Hepatocyte (in vitro differentiated cells): ENCODE results near the gene PTPRT. TPM values are rescaled to one million over a fixed set of nuclear protein-coding genes. Genes with fewer than 3 reads are reported as not detected.

Source experiments
- DNase-seq: peaks from one replicate; pipeline ENCODE4 v3.0.0-alpha.2; 2016; ENCODE audit warnings: low spot score
- H2AFZ ChIP-seq: fragments of 200-600 bp; sonication (generic); 2 replicates; pipeline ENCODE4 v1.6.0; 2016; ENCODE audit warnings: antibody characterized with exemption, mild to moderate bottlenecking
- H3K27ac ChIP-seq: fragments of 200-600 bp; sonication (generic); 2 replicates; pipeline ENCODE4 v1.5.1; 2016; ENCODE audit warnings: mild to moderate bottlenecking
- H3K27me3 ChIP-seq: fragments of 200-600 bp; sonication (generic); 2 replicates; pipeline ENCODE4 v1.6.1; 2016
- H3K36me3 ChIP-seq: fragments of 200-600 bp; sonication (generic); replicated peaks from 2 replicates; pipeline ENCODE4 v1.5.1; 2016; ENCODE audit warnings: low read depth; ENCODE audit not compliant: insufficient read depth
- H3K4me1 ChIP-seq: fragments of 200-600 bp; sonication (generic); 2 replicates; pipeline ENCODE4 v1.5.1; 2016; ENCODE audit warnings: mild to moderate bottlenecking, moderate library complexity; ENCODE audit not compliant: insufficient read depth
- H3K4me2 ChIP-seq: fragments of 200-600 bp; sonication (generic); 2 replicates; pipeline ENCODE4 v1.6.0; 2016
- H3K4me3 ChIP-seq: fragments of 200-600 bp; sonication (generic); 2 replicates; pipeline ENCODE4 v1.5.1; 2016; ENCODE audit warnings: mild to moderate bottlenecking
- H3K79me2 ChIP-seq: fragments of 200-600 bp; sonication (generic); 2 replicates; pipeline ENCODE4 v1.6.0; 2017; ENCODE audit warnings: mild to moderate bottlenecking
- H3K9me2 ChIP-seq: fragments of 200-600 bp; sonication (generic); replicated peaks from 2 replicates; pipeline ENCODE4 v1.6.0; 2017; ENCODE audit warnings: mild to moderate bottlenecking; ENCODE audit not compliant: insufficient read depth
- H3K9me3 ChIP-seq: fragments of 200-600 bp; sonication (generic); 2 replicates; pipeline ENCODE4 v1.5.1; 2016; ENCODE audit warnings: low read depth, mild to moderate bottlenecking
- H4K20me1 ChIP-seq: fragments of 200-600 bp; sonication (generic); 2 replicates; pipeline ENCODE4 v1.6.0; 2016; ENCODE audit warnings: mild to moderate bottlenecking; ENCODE audit not compliant: insufficient read depth, poor library complexity, severe bottlenecking
- EZH2 ChIP-seq: fragments of 200-600 bp; sonication (generic); IDR thresholded peaks from 2 replicates; pipeline ENCODE4 v1.6.1; 2016; ENCODE audit warnings: antibody characterized with exemption, mild to moderate bottlenecking, borderline replicate concordance
- EZH2phosphoT487 ChIP-seq: fragments of 200-600 bp; sonication (generic); IDR thresholded peaks from one replicate; pipeline ENCODE4 v1.6.1; 2018; ENCODE audit warnings: antibody characterized with exemption, mild to moderate bottlenecking, low read depth, moderate library complexity; ENCODE audit not compliant: unreplicated experiment, severe bottlenecking
- WGBS: methylation state at CpG from one replicate; pipeline ENCODE4 v1.1.6; 2016; ENCODE audit warnings: low lambda C conversion rate; ENCODE audit errors: missing lambda C conversion rate; 5-methylcytosine and 5-hydroxymethylcytosine counted together
- polyA plus RNA-seq: library from polyadenylated mRNA; unstranded; fragments of >200 nt; fragmentation: Nextera tagmentation; extraction: Ambion mirVana; gene quantifications from 2 replicates; pipeline ENCODE4 v1.2.1, GENCODE V29; 2016
- total RNA-seq: library from RNA; depleted of rRNA; stranded (reverse); fragments of >200 nt; gene quantifications from 2 replicates; pipeline ENCODE4 v1.2.3, GENCODE V29; 2014
- TF ChIP-seq, protein P1 (sequence below): fragments of 200-600 bp; sonication (generic); IDR thresholded peaks from 2 replicates; pipeline ENCODE4 v1.5.1; 2016; ENCODE audit warnings: antibody characterized with exemption, mild to moderate bottlenecking; ENCODE audit not compliant: poor library complexity

Gene PTPRT
- total and polyA plus RNA-seq, 2 experiments from 2014 or later, result 0.47 to 0.83 TPM

DNA sequence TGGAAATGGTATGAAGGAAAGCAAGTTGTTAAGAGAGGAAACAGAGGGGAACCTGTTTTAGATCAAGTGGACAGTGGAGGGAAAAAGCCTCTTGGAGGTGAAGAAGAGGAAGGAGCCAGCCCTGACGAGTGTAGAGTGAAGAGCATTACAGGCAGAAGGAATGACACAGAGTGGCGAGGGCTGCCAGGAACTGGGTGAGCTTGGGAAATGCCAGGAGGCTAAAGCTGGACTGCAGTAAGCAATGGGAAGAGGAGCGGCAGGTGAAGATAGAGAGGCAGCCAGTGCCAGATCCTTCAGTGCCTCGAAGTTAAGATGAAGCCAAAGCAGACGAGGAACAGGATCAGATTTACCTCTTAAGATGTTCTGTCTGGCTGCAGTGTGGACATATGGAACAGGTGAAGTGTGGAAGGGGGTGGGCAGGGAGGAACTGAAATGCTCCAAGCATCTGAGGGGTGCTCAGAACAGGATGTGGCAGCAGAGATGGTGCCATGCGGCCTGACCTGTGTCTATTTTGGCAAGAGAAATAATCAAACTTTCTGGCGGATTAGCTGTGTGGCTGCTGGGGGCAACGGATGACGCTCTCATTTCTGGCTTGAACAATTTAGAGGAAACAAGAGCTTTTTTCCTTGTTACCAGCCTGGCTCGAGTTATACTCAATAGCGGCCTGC is 748.4 kb downstream of the PTPRT start:
- Histone ChIP-seq H3K27ac (no peak overlapping the region), H3K4me2 (no peak overlapping the region), H3K36me3 (no peaks in the 10 kb centered on the region), H3K9me2 (no peaks in the 10 kb centered on the region), H2AFZ (no peak overlapping the region), H3K27me3 (no peaks in the 10 kb centered on the region), H3K4me1 (no peaks in the 10 kb centered on the region), H3K9me3 (no peaks in the 10 kb centered on the region), H4K20me1 (no peaks in the 10 kb centered on the region), H3K79me2 (no peaks in the 10 kb centered on the region), H3K4me3 (no peak overlapping the region)
- DNase-seq, result no peak
- TF ChIP-seq, protein P1, sequence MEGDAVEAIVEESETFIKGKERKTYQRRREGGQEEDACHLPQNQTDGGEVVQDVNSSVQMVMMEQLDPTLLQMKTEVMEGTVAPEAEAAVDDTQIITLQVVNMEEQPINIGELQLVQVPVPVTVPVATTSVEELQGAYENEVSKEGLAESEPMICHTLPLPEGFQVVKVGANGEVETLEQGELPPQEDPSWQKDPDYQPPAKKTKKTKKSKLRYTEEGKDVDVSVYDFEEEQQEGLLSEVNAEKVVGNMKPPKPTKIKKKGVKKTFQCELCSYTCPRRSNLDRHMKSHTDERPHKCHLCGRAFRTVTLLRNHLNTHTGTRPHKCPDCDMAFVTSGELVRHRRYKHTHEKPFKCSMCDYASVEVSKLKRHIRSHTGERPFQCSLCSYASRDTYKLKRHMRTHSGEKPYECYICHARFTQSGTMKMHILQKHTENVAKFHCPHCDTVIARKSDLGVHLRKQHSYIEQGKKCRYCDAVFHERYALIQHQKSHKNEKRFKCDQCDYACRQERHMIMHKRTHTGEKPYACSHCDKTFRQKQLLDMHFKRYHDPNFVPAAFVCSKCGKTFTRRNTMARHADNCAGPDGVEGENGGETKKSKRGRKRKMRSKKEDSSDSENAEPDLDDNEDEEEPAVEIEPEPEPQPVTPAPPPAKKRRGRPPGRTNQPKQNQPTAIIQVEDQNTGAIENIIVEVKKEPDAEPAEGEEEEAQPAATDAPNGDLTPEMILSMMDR, result no peak
- TF ChIP-seq EZH2phosphoT487 (no peak), EZH2 (no peak)
- 90% methylated on average over 11 of the region's 11 CpGs for WGBS

DNA sequence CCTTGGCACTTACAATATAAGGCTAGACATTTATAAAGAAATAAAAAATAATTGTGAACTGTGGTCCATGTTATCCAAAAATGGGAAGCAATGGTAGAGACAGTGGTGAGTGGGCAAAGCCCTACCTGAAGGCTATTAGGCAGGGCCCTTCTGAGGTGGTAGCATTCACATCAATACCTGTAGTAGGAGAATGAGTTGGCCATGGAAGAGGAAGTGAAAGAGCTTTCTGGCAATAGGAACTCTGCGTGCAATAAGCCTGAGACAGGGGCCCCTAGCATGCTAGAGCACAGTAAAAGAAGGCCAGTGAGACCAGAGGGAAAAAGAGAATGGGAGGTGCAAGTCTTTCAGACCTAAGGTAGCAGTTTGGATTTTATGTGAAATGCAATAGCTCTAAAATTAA is 754.5 kb downstream of the PTPRT start:
- 71% methylated on average over 1 of the region's 1 CpG for WGBS
- Histone ChIP-seq H3K9me2 (no peaks in the 10 kb centered on the region), H3K36me3 (no peaks in the 10 kb centered on the region), H3K9me3 (no peaks in the 10 kb centered on the region), H3K4me2 (no peak overlapping the region), H3K4me3 (no peak overlapping the region), H3K4me1 (no peaks in the 10 kb centered on the region), H3K27ac (no peak overlapping the region), H2AFZ (no peak overlapping the region), H3K27me3 (no peaks in the 10 kb centered on the region), H3K79me2 (no peaks in the 10 kb centered on the region), H4K20me1 (no peaks in the 10 kb centered on the region)
- TF ChIP-seq EZH2 (no peak), EZH2phosphoT487 (no peak)
- TF ChIP-seq, protein P1, result no peak
- DNase-seq, result no peak

DNA sequence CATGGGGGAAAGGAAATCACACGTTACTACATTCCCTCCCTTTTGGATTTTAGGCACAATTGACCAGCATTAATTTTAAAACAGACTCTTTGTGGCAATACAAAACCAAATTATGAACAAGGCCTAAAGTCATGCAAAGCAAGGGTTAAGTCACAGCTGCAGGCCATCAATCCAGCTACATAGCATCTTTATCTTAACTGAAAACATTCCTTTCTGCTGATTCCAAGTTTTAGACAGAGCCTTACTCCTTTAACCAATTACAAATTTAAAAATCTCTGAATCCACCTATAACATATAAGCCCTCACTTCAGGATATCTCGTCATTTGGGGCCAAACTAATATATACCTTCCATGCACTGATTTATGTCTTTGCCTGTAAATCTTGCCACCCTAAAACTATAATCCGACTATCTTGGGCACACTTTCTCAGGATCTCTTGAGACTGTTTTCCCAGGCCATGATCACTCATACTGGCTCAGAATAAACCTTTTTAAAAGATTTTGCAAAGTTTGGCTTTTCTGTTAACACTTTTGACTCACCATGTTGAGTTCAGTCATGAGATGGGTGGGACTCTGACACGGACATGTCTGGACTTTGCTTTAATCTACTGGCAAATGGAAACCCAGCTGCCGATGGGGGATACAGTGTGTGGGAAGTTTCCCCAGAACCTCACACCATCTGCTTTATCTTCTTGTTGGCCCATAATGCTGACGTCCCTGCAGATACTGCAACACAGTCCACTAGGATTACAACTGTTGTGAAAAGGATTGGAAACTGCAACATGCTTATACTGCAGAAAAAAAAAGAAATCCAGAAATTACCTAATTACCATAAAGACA is 757.0 kb downstream of the PTPRT start:
- no peaks in the 10 kb centered on the region for H3K79me2 ChIP-seq
- no peak overlapping the region for H3K4me3 ChIP-seq
- H3K36me3 ChIP-seq, result no peaks in the 10 kb centered on the region
- H3K4me1 ChIP-seq, result no peaks in the 10 kb centered on the region
- no peak overlapping the region for H3K4me2 ChIP-seq
- 55% methylated on average over 6 of the region's 6 CpGs for WGBS
- H3K27ac ChIP-seq, result peak overlapping the region; percentile 37
- DNase-seq, result peak; percentile 26
- H4K20me1 ChIP-seq, result no peaks in the 10 kb centered on the region
- no peaks in the 10 kb centered on the region for H3K9me2 ChIP-seq
- no peaks in the 10 kb centered on the region for H3K27me3 ChIP-seq
- TF ChIP-seq, protein P1, result no peak
- TF ChIP-seq EZH2, result no peak
- no peak for TF ChIP-seq EZH2phosphoT487
- H3K9me3 ChIP-seq, result no peaks in the 10 kb centered on the region
- H2AFZ ChIP-seq, result no peak overlapping the region
